Fibroblast of skin of left quadriceps (primary cell): Measurements from ENCODE around the gene TOM1.
"Not testable (repeated sequence)": the region's sequence is repeated elsewhere in the genome, so short reads cannot be mapped to it uniquely, and the experiment has no call there.

ENCODE experiments used
- DNase-seq, 2 experiments: peaks; one replicate each; pipeline ENCODE4 v3.0.0-alpha.2; 2013; ENCODE audit warnings: low read depth in 2 of 2

Gene TOM1

DNA sequence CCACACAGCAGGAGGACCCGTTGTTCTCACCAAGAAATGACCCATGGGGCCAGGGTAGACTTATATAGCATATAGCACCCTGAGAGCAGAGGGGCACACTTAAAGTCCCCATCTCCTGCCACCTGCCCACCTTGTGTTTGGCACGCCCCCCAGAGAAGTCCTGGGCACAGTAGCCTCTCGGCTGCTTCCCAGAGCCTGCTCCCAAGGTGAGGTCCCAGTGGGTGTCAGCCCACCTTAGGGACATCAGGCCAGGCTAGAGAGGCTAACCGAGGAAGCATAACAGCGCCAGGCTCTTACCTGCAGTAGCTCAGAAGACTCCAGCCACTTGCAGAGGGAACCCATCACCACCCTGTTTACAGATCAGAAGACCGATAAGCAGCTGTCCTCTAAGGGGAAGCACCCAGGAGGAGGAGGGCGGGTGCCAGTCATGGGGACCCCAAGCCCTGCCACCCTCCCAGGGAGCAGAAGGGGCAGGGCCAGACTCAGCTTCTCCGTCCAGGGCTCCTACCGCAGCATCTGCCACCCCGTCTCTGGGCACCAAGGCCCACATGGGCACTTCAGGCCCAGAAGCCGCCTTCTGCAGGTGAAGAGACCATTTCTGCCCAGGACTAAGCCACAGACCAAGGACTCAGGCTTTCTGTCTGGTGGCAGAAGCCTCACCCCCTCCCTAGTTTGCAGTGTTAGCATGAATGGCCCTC, 46.3 kb downstream of the TOM1 start:
- no peak for DNase-seq

DNA sequence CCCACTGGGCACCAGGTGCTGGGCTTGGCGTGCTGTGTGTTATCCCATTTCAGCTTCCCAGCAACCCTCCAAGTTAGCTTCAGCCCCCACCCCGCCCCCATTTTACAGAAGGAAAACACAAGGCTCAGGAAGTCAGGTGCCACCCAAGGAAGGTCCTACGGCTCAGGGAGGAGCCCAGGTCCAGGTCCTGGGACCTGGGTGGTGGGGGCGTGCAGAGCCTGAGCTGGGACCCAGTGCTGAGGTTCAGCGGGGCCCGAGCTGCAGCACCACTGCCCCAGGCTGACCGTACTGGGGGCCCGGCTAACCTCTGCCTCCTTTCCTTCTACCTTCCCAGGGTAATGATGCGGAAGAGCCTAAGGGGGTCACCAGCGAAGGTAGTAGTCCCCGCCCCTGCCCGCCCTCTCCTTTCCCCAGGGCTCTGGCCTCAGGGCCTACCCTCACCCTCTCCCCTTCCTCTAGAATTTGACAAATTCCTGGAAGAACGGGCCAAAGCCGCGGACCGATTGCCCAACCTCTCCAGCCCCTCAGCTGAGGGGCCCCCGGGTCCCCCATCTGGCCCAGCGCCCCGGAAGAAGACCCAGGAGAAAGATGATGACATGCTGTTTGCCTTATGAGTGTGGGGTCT, 47.0 kb downstream of the TOM1 start:
- DNase-seq: no peak

DNA sequence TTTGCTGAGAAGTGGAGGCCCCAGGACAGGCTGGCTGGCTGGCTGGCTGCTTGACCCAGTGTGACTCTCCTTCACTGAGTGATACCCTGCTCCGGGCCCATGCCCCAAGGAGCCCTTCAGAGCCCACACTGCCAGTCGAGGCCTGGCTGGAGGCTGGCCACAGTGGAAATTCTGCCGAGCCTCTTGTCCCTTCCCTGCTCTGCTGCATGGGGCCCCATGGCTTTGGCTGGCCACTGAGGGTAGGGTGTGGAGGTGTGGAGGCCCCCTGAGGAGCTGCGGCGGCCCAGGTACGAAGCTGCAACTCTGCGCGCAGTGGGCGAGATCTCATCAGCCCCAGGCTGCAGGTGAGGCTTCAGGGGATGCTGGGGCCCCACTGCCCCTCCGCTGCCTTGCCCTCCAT, 47.8 kb downstream of the TOM1 start:
- no peak for DNase-seq

DNA sequence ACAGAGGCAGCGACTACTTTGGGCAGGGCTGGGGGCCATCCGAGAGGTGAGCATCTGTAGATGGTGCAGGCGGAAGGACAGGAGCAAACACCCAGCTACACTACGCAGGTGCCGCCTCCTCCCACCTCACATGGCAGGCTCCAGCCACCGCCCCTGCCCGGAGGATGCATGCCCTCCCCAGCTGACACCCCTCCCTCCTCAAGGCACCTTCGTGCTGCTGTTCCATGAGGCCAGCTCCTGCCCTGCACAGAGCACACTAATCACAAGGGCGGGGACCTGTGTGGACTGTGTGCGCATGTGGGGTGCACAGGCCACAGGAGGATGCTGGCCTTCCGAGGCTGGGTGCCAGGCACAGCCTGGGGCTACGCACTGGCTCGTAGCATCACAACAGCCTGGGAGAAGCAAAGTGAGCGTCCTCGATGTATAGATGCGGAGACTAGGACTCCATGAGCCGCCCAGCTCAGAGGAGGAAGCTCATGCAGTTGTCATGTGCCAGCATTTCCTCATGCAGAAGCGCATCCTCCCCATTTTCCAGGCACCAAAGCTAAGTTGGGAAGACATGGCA, 48.4 kb downstream of the TOM1 start:
- no peak for DNase-seq

DNA sequence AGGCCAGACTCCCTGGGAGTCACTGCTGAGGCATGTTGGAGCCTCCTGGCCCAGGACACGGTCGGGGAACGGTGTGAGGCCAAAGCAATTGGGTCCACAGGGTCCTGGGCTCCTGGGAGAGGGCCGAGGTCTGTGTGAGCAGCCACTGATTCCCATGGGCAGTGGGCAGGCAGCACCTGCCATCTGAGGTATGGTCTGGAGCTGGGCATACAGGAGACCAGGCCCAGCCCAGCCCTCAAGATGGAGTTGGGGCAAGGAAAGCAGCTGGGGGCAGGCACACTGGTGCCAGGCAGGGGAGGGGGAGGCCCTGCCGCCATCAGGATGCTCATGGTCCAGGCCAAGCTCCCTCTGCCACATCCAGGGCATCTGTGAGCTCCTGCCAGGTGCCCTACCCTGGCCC, 49.0 kb downstream of the TOM1 start:
- DNase-seq: no peak

DNA sequence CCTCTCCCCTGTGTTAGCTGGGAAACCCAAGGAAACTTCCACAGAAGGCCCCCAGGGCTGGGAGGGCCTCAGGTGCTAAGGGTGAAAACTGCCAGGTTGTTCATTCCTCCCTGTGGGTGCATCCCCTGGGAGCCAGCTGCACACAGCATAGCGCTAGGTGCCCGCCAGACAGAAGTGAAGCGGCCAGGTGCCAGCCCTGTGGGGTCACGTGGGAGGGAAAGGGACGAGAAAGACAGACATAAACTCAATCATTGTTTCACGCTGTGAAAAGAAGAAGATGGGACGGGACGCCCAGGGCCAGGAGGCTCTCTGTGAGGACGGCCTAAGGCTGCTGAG, 49.6 kb downstream of the TOM1 start:
- no peak for DNase-seq

DNA sequence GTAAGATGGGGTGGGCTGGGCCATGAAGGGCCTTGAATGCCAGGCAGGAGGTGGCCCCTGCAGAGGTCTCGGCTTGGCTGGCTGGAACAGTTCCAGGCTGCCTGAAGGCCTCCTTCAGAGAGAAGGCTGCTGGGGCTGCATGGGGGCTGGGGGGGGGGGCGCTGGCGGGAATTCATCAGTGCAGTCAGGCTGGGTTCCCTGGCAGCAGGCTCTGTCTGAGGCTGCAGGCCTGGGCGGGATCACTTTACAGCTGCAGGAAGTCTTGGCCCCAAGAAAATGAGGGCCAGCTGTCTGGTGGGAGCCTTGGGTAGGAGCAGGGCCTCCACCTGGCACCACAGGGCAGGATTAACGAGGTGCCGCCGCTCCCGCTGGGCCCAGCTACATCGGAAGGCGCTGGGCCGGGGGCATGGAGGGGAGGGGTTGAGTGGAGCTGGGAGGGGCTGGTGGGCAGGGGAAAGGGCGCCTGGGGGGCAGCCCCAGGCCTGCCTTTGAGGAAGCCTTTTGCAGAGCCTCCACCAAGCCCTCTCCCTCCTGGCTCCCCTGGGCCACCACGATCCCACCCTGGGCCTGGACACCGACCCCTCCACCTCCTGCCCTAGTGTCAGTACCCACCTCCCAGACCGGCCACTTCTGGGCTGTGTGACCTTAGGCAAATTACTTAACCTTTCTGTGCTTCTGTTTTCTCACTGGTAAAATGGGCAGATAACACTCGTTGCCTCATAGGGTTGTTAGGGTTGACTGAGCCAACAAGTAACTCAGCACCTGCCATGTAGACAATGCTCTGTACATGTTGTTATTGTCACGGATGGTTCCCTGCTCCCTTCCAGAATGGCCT, 50.2 kb downstream of the TOM1 start:
- DNase-seq: no peak

DNA sequence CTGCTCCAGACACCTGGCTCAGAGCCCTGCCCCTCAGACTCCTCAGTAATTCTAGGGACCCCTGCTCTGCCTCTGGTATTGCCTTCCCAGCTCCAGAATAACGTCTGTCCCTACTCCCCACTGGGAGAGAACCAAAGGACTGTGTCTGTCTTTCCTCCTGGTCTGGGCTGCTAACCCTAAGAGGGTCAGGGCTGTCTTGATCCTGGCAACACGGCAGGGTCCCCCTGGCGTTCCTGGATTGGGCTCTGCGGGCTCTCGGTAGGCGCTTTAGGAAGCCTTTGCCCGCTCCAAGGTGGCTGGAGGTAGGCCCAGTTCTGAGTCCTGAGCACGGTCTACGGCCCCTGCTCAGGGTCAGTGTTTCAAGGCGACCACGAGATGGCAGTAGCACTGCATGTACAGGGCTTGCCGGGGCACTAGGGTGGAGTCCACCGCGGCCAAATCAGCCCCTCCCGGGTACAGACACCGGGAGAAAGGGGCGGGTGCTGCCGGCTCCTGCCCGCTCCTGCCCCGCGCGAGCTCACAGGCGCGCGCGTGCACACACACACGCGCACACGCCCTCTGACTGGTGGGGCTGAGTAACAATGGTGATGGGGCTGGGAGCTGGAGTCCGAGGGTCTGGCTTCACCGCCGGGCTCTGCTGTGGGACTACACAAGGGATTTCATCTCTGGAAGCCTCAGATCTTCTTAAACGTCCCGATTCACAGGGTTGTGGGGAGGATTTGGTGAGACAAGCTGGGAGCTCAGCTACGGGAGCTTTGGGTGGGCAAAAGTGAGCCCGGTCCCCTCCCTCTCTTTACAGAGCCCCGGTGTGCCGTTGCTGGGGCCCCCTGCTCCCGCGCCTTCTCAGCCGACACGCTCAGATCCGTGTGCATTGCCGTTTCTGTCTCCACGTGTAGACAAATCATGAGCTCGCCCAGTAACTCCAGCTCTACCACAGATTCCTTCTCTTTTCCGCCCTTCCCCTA, 51.1 kb downstream of the TOM1 start:
- peak; percentile 78 for DNase-seq

DNA sequence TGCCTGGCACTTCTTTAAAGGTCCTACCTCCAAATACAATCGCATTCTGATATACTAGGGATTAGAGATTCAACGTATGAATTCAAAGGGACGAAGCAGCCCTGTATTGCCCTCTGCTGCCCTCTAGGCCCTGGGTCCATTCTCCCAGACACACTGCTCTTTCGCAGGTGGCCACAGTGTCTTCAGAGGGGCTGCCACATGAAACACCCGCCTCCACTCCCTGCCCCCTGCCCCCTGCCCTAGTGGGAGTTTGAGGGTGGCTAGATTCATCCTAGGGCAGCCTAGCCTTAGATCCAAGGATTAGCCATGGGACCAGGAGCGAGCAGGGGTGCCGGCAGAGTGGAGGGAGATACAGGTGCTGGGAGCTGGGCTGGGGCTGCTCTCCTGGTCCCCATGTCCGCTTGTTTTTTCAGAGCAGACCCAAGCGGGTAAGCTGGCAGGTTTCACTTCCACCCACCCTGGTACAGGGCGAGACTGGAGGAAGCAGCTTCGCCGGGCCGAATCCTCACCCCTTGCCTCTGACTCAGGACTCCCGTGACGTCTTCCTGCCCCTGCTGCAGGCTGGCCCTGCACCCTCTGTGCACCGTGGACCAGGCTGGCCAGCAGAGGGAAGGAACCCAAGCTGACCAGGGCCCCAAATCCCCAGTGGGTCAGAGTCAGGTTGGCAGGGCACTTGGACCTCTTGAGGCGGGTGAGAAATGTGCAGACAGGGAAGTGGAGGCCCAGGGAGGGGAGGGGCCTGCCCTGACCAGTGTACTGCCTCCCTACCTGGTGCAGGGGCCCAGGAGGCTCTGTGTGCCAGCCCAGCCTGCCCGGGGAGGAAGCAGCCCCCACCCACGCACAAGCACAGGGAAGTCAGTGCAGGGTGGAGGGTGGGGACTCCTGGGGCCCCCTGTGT, 52.8 kb downstream of the TOM1 start:
- no peak for DNase-seq

DNA sequence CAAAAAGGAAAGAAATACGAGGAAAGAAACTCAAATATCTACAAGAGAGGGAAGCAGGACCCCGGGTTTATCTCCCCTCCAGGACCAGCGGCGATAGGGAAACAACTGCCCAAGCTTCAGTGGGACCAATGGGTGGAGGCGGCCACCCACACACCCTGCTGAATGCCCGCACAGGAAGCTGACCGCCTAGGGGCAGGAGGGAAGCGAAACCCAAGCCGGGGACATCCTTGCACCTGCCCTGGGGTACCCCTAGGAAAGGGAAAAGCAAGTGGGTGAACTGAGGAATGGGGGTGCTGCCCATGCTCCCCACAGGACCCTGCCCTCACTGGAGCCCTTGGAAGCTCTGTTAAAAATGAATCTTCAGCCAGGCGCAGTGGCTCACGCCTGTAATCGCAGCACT, 53.6 kb downstream of the TOM1 start:
- no peak for DNase-seq

DNA sequence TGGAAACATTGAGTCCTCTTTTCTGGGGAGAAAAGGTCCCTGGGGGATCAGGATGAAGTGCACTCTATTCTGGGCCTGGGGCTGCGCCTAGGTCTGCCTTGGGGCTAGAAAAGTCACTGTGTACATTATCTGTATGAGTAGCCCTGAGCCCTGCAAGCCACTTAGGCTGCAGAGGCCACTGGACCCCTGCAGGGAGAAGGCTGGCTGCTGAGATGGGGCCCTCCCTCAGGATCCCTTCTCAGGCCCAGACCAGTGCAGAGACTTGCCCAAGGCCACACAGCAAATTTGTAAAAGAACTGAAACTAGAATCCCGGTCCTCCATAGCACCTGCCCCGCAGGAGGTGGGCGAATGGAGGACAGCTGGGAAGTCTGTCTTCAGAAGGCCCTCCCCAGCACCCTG, 54.4 kb downstream of the TOM1 start:
- no peak for DNase-seq

DNA sequence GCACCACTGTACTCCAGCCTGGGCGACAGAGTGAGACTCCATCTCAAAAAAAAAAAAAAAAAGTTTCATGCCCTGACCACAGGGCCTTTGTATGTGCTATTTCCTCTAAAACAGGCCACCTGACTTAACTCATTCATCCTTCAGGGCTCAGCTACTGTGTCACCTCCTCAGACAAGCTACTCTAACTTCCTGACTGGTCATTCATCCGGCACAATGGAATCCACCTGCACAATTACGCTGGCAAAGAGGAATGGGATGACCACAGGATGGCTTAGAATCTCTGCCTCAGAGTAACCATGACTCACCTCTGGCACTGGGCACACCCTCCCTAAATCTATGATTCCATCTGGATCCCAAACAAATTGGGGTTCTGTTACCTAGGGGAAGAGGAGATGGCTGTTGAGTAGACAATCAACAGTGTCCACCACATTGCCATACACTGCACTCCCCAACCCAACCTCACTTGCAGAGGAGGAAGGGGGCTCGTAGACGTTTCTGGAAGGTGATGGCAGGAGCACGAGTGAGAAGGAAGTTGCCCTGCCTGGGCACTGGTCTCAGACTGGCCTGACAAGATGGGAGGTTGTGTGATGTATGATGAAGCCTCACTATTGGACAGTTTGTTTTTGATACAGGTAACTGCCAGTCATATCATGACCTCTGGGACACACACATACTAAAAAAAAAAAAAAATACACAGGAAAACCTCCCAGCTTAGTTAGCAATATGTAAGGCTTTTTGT, 58.4 kb downstream of the TOM1 start:
- no peak for DNase-seq

DNA sequence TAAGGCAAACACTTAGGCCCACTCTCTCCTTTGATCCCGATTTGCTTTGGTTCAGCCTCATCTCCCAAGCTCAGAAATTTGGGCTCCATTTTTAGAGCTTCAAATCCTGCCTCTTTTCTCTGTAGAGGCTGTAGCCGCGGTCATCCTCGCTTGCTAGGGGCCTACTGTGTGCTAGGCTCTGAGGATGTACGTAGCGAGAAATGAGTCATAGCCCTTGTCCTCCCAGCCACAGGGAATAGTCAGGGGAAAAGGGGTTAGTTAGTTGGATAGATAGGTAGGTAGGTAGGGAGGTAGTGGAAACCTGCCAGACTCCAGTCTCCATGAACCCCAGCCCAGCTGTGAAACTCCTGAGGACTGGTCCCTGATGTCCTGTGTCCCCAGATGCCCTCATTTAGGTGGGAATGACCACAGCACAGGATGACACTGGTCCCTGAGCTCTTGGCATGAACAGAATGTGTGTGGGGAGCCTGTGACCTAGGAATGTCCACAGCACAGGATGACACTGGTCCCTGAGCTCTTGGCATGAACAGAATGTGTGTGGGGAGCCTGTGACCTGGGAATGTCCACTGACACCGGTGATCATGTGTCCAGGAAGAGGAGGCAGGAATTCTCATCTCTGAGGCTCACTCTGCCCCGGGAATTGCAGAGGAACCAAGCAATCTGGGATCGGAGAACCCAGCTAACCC, 59.8 kb downstream of the TOM1 start:
- DNase-seq: no peak

DNA sequence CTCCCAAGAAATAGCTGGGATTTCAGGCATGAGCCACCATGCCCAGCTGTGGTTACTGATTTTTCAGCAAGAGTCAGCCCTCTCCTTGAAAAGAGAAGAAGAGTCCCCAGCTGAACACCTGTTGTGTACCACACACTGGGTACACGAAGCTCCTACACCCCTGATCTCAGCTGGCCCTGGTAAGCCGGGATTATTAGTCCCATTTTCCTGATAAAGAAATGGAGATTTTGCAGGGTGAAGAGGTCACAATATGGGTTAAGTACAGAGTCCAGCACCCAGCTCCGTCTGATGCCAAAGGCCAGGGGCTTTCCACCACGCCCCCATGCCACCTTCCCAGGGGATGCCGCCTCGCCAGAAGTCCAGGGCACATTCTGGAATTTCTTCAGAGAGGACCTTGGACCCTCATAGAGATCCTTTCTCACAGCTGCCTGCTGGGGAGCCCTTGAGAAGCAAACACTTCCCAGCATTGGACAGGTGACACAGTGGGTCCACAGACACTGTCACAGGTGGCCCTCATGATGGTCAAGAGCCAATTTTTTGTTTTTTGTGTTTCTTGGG, 61.4 kb downstream of the TOM1 start:
- no peak for DNase-seq

DNA sequence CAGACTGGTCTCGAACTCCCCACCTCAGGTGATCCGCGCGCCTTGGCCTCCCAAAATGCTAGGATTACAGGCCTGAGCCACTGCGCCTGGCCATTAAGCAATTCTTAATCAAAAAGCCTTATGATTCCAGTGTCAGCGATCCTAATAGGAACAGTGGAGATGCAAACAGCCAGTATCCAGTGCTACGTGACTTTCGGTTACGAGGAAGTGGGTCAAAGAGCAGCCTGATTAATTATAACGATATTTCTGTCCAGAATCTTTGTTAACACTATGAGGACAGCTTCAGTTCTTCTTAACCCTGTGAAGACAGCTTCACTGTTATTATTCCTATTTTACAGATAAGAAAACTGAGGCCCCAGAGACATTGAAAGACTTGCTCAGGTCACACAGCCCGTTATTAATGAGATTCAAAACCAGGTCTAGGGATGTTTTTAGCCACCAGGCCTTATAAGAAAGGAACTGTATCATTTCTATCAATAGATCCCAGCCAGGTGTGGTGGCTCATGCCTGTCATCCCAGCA, 63.9 kb downstream of the TOM1 start:
- DNase-seq: no peak

DNA sequence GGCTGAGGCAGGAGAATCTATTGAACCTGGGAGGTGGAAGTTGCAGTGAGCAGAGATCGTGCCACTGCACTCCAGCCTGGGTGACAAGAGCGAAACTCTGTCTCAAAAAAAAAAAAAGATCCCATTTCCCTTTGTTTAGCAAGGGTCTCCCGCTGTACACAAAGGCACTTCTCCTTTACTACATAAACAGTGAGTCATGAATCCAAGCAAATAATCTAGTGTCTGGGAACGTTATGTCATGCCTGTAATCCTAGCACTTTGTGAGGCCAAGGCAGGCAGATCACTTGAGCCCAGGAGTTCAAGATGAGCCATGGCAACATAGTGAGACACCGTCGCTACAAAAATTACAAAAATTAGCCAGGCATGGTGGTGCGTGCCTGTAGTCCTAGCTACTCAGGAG, 64.5 kb downstream of the TOM1 start:
- DNase-seq: not testable (repeated sequence)

DNA sequence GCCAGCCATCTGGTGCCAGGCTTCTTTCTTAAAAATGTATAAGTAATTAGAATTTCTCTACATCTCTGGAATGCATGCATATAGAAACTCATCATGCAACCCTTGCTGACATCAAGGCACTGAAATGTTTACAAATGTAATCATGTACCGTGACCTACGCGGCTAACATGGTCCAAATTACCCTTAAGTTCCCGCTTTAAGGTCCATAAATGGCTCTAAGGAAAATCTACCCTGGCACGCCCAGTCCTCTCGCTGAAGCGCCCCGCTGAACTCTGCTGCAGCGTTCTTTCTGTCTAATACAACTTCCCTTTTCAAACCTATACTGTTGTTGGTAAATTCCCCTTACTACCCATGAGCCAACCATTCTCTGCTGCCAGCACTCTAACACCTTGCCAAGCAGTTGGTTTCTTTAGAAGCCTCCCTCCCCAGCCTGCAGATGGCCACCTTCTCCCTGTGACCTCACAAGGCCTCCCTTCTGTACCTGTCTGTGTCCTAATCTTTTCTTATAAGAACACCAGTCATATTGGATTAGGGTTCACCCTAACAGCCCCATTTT, 67.7 kb downstream of the TOM1 start:
- no peak for DNase-seq

DNA sequence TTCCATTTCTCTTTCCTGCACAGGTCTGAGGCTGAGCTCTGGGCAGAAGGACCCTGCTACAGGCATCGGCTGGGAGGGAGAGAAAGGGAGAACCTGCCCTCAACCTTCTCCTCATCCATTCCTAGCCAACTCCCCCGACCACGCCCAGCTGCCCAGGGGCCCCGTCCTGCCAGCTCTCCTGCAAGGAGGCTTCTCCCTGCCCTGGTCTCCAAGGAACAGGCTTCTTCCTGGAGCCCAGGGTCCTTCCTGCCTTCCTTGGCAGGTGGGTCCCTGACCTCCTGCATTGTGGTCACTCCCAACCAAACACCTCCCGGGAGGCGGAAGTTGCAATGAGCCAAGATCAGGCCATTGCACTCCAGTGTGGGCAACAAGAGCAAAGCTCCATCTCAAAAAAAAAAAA, 68.7 kb downstream of the TOM1 start:
- no peak for DNase-seq
